ENCODE data around the gene MVP.
"Not testable (repeated sequence)": the region's sequence is repeated elsewhere in the genome, so short reads cannot be mapped to it uniquely, and the experiment has no call there.

Gene MVP

DNA sequence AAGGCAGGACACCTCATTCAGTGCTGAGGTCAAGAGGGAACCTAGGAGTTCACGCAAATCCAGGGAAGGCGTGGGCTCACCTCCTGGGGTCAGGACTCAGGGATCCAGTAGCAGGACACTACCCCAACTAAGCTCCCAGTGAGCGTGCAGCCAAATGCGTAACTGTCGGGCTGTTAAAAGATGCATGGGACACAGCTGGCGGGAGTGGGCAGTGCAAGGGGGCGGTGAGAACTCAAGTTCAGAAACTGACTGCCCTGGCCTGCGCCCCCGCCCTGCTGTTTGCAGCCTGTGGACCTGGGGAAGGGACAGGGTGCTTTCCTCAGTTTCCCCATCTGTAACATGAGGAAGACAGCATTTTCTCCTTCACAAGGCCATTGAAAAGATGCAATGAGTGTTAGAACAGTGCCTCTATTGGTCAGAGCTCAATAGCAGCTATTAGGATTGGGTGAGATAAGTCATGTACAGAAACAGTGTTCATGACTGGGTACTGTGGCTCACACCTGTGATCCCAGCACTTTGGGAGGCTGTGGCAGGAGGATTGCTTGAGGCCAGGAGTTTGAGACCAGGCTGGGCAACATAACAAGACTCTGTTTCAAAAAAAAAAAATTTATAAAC lies 22.6 kb downstream of the MVP start:
- no peak for DNase-seq (ENCODE audit: low read depth, low spot score)

DNA sequence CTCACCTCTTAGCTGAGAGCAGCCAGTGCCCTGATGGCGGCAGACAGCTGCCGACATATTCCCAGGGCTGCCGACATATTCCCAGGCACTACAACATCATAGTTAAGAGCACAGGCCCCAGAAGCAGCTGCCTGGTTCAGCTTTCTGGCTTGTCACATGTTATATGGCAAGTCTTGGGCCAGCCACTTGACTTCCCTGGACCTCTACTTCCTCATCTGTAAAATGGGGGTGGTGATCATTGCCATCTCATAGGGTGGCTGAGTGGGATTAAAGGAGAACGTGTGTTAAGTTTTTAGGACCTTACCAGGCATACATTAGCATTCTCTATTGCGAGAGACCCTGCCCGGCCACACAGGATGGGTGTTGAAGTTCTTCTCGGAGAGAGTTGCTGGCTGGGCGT lies 23.7 kb downstream of the MVP start:
- no peak for DNase-seq (ENCODE audit: low read depth, low spot score)

DNA sequence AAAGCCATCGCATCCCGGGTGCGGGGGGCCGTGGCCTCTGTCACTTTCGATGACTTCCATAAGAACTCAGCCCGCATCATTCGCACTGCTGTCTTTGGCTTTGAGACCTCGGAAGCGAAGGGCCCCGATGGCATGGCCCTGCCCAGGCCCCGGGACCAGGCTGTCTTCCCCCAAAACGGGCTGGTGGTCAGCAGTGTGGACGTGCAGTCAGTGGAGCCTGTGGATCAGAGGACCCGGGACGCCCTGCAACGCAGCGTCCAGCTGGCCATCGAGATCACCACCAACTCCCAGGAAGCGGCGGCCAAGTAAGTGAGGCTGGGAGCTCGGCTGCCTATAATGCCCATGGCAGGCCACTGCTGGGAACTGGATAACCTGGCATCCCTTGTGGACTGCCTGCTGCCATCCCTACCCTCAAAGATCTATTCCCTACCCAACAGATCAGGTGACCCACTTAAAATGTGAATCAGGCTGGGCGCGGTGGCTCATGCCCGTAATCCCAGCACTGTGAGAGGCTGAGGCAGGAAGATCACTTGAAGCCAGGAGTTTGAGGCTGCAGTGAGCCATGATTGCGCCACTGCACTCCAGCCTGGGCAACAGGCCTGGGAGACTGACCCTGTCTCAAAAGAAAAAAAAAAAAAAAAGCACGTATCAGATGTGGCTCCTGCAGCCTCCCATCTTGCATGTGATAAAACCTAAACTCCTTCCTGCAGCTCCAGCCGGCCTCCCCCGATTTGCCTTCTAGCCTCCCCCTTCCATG lies 24.5 kb downstream of the MVP start:
- DNase-seq (ENCODE audit: low read depth, low spot score): no peak

DNA sequence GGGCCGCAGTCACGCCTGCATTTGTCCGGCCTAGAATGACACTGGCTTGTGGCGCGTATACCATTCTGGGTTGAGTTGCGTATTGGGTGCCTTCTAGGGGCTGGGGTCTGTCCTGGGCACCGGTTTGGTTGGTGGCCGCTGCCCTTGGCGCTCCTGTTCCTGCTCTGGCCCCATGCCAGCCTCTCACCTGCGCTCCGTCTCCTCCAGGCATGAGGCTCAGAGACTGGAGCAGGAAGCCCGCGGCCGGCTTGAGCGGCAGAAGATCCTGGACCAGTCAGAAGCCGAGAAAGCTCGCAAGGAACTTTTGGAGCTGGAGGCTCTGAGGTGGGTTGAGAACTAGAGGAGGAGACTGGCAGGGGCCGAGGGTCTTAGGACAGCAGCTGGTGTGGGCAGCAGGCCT lies 25.4 kb downstream of the MVP start:
- no peak for DNase-seq (ENCODE audit: low read depth, low spot score)

DNA sequence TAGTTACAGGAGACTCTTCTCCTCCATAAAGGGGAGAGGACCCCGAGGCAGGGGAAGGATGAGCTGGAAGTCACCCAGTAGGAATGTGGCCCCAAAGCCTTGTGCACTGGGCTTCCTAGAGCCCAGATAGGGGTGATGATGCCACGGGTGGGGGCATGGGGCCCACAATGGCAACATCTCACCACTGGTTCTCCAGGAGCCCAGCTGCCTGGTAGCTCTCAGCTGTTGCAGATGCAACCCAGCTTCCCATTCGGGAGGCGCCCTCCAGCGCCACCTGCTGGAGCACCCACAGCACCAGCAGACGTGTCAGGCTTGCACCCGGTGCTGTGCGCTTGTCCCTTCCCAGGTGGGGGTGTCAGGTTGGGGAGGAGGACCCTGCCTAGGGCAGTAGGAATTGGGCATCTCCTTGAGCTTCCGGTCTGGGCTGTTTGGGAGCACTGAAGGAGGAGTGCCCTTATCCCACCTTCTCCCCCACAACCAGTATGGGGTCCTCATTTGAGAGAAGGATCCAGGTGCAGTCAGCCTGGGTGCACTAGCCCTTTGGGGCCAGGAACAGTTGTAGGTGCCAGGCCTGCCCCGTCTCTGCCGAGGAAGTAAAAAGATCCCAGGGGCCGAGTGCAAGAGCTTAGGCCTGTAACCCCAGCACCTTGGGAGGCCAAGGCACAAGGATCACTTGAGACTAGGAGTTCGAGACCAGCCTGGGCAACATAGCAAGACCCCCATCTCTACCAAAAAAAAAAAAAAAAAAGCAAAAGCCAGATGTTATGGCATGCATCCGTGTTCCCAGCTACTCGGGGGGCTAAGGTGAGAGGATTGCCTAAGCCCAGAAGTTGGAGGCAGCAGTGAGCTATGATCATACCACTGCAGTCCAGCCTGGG lies 28.4 kb downstream of the MVP start:
- no peak for DNase-seq (ENCODE audit: low read depth, low spot score)

DNA sequence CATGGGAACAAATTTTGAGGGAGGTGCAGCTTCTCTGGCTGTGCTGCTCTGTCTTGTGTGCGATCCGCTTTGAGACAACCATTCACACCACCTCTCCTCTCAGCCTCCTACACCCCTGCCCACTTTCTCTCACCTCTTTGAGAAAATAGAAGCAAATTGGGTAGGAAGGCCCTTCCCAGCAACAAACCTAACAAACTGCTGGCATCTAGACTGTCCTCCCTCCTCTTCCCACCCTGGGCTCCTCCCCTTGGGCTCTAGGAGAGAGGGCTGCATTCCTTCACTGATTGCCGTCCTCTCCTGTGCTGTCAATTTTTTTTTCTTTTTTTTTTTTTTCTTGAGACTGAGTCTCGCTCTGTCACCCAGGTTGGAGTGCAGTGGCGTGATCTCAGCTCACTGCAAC lies 29.2 kb downstream of the MVP start:
- no peak for DNase-seq (ENCODE audit: low read depth, low spot score)

DNA sequence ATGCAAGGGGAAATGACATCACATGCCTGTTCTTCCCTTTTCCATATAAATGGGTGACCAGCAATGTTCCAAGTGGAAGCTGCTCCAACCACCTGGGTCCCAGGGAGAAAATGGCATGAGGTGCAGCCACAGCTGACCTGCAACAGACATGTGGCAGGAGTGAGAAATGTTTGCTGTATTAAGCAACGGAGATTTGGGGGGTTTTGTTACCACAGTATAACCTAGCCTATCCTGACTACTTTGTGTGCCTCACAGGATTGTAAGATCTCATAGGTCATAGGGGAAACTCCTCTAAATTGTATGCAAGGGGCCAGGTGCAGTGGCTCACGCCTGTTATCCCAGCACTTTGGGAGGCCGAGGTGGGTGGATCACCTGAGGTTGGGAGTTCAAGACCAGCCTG lies 30.7 kb downstream of the MVP start:
- DNase-seq (ENCODE audit: low read depth, low spot score): no peak

DNA sequence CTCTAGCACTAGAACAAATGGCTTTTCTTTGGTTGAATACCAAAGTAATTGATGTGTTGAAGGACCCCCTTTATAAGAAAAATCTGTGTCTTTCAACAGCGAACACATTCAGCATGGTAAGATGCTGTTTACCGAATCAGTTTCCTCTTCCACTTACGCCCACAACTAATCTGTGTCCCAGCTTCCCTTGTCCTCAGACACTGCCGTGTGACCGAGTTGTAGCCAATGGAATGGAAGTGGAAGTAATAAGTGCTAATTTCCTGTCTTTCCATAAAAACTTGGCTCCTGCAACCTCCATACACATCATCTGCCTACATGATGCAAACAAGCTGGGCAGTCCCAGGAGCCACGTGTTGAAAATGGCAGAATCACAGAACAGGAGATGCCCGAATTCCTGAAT lies 32.4 kb downstream of the MVP start:
- DNase-seq (ENCODE audit: low read depth, low spot score): no peak

DNA sequence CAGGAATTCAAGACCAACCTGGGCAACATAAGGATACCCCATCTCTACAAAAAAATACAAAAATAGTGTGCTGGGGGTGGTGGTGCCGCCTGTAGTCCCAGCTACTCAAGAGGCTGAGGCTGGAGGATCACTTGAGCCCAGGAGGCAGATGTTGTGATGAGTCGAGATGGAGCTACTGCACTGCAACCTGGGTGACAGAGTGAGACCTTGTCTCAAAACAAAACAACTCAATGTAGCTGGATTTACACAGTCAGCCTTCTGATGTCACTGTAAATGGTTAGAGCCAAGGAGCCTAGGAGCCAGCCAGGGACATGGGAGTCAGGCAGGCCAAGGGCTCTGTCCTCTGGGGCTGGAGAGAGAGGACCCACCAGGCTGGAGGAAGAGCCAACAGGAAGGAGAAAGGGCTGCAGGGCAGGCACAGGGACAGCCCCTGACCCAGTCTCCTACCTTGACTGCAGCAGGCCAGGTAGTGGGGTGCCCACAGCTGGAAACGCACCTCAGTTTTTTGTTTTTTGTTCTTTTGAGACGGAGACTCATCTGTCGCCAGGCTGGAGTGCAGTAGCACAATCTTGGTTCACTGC lies 34.3 kb downstream of the MVP start:
- DNase-seq (ENCODE audit: low read depth, low spot score): no peak

DNA sequence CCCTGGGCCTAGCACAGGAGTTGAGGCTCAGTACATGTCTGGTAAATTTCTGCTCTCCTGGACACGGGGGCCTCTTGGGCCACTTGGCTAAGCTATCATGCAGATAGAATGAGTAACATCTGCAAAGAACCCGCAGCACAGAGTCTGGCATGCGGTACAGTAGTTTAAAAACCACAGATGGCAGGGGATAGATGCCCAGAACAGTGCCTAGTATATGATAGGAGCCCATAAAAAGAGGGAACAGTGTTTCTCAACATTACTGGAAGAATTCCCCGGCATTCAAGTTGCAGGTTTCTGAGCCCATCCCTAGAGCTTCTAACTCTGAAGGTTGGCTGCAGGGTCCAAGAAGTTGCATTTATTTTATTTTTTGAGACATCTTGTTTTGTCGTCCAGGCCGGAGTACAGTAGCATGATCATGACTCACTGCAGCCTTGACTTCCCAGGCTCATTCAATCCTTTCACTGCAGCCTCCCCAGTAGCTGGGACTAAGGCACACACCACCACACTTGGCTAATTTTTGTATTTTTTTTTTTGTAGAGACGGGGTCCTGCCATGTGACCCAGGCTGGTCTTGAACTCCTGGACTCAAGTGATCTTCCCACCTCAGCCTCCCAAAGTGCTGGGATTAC lies 37.0 kb downstream of the MVP start:
- DNase-seq (ENCODE audit: low read depth, low spot score): no peak

DNA sequence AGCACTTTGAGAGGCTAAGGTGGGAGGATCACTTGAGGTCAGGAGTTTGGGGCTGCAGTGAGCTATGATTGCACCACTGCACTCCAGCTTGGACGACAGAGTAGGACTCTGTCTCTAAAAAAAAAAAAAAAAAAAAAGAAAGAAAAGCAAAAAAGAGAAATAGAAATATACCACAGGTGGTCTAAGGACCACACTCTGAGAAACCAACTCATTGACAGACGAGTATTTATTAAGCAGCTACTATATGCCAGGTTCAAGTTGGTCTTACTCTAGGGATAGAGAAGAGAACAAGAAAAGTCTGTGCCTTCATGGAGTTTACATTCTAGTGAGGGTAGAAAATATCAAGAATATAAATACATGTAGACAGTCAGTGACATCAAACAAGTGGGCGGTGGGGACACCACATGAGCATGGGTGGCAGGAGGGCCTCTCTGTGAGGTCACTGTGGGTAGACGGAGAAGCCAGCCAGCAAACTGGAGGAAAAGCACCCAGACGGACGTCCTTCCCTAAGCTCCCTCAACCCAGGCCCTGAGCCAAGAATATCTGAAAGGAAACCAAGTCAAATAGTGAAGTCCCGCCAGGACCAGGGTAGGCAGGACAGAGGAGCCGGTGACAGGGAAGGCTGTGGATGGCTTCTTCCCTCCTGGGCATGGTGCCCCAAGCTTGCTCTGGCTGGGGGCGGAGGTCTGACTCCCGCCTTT lies 38.0 kb downstream of the MVP start:
- no peak for DNase-seq (ENCODE audit: low read depth, low spot score)

DNA sequence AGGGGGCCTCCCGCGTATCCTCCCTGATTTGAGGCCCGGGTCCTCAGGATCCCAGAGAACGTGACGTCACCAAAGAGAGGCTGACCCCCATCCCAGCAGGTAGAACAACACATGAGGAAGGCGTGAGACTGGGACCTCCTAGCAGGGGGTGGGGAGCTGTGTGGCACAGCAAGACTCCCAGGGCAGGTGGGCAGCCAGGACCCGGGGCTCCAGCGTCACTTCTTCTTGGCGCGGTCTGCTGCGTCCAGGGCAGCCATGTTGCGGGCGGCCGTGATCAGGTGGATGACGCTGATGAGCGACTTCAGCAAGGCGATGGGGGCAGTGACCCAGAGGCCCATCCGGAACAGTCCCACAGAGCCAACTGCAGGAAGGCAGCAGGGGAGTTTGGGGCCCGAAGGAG lies 38.7 kb downstream of the MVP start:
- no peak for DNase-seq (ENCODE audit: low read depth, low spot score)

DNA sequence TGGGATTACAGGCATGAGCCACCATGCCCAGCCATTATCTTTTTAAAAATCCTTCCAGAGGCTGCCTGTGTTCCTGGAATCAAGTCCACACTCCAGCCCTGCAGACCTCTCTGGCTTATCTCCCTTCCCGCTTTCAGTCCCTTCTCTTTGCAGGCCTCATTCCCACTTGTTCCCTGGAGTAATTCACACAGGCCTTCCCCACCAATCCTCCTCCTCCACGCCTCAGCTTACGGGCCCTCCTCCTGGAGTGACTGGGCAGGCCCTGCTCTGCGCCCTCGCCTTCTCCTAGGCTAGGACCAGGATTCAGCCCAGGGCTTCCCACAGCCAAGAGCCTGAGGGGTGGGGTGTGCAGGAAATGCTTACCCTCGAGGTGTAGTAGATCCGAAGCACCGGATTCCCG lies 40.0 kb downstream of the MVP start:
- no peak for DNase-seq (ENCODE audit: low read depth, low spot score)

DNA sequence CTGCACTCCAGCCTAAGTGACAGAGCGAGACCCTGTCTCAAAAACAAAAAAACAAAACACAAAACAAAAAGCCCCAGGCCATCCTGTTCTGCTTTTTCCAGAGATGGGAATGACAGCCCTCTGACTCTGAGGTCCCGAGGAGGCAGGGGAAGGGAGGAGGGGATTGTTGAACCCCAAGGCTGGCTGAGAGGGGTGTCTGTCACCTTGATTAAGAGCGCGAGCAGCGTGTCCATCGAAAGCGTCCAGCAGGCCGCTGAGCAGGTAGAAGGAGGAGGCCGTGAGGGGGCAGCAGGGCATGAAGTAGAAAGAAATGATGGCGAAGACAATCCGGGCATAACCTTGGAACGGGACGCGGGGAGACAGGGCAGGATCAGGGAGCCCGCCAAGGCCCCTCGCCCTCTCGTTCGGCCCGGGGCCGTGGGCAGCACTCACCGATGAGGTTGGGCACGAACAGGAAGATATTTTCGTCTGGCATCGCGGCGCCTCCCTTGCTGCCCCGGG lies 42.2 kb downstream of the MVP start:
- DNase-seq (ENCODE audit: low read depth, low spot score): no peak

DNA sequence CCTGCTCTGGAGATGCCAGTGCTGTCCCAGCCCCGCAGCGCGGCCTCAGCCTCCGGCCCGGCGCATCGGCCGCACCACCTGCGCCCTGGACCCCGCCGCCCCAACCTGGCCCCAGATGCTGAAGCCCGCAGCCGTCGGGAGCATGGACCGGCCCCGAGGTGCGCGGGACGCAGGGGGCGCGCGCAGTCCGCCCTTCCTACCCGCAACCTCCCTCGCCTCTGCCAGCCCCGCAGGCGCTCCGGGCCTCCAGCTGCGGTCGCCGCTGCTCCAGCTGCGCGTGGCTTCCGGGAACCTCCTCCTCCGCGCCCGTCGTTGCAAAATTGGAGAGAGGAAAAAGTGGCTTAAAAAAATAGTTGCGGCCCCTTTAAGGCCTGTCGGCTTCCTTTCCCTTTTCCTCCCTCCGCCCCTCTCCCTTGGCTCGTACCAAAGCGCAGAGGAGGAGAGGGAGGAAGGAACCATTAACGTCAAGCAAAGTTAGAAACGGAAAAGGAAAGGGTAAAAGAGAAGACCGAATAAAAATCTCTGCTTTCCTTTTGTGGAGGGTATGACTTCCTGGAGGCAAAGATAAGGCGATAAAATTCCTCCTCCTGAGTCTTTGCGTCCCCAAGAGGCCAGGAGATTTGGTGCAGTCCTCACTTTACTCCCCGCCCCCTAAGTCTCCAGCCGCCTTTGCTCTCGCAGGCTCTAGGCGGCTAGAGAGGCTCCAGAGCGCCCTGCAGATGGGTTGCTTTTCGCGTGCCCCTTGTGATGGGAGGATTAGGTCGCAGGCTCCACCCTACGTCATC lies 42.8 kb downstream of the MVP start, which contains the start of gene CDIPT:
Gene CDIPT, minus strand, starts transcription at position 343 of the 785 bp plus-strand sequence. CDS start 369 bp downstream, outside the sequence.
- peak; percentile 88 for DNase-seq (ENCODE audit: low read depth, low spot score)

DNA sequence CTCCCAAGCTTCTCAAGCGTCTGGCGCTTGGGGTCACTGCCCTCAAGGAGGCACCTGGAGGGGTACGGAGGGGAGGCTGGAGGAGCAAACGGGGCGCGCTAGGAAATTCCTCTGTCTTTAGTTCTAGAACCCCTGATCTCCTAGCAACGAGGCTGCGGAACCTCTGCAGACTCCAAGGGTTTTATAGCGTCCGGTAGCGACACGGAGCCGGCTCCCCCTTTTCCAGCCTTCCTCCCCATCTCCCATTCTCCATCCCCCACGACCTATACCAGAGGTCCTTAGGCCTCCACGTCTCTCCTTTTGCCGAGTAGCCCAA lies 43.4 kb downstream of the MVP start:
- DNase-seq (ENCODE audit: low read depth, low spot score): no peak

DNA sequence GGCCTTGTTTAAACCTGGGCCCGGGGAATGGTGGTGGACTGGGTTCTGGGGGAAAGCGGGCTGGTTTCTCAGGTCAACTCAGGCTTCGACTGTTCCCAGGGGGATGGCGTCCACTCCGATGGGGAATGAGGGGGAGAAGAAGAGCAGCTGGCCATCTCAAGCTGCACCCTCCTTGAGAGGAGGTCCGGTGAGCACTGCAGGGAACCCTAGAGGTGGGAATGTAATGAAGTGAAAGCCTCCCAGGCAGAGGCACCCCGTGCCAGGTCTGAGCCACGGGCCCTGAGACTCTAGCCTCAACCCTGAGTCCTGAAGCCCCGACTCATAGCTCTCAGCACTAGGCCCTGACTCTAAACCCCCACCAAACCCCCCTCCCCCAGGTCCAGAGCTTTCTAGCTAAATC lies 43.9 kb downstream of the MVP start:
- no peak for DNase-seq (ENCODE audit: low read depth, low spot score)

DNA sequence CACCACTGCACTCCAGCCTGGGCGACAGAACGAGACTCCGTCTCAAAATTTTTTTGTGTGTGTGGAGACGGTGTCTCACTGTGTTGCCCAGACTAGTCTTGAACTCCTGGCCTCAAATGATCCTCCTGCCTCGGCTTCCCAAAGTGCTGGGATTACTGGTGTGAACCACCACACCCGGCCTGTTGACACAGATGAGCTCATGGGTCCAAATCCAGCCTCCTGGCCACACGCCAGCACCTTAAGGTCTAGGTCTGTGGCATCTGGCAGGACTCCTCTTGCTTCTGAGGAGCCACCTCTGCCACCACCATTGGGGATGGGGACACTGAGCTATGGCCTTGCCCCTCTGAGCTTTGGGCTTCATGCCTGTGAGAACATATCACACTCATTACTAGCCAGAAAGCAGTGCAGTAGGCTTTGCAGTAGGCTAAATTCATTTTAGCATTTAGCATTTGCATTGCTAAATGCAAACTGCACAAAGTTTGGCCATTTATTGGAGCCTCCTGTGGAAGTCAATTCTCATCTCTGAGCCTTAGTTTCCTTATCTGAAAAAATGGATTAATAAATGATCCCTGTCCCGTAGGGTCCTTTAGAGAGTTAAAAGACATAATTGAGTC lies 48.2 kb downstream of the MVP start:
- no peak for DNase-seq (ENCODE audit: low read depth, low spot score)

DNA sequence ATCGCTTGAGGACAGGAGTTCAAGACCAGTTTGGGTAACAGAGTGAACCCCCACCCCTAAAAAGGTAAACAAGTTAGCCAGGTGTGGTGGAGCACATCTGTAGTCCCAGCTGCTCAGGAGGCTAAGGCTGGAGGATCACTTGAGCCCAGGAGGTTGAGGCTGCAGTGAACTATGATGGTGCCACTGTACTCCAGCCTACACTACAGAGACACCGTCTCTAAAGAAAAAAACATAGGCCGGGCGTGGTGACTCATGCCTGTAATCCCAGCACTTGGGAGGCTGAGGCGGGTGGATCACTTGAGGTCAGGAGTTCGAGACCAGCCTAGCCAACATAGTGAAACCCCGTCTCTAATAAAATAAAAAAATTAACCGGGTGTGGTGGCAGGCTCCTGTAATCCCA lies 48.8 kb downstream of the MVP start:
- not testable (repeated sequence) for DNase-seq (ENCODE audit: low read depth, low spot score)
